Measurements from ENCODE around the gene OBSL1. TPM values are rescaled to one million over a fixed set of nuclear protein-coding genes. Genes with fewer than 3 reads are reported as not detected.

OBSL1 gene
- 66.2 TPM for total RNA-seq (ENCODE audit: insufficient read depth, low replicate concordance)

DNA sequence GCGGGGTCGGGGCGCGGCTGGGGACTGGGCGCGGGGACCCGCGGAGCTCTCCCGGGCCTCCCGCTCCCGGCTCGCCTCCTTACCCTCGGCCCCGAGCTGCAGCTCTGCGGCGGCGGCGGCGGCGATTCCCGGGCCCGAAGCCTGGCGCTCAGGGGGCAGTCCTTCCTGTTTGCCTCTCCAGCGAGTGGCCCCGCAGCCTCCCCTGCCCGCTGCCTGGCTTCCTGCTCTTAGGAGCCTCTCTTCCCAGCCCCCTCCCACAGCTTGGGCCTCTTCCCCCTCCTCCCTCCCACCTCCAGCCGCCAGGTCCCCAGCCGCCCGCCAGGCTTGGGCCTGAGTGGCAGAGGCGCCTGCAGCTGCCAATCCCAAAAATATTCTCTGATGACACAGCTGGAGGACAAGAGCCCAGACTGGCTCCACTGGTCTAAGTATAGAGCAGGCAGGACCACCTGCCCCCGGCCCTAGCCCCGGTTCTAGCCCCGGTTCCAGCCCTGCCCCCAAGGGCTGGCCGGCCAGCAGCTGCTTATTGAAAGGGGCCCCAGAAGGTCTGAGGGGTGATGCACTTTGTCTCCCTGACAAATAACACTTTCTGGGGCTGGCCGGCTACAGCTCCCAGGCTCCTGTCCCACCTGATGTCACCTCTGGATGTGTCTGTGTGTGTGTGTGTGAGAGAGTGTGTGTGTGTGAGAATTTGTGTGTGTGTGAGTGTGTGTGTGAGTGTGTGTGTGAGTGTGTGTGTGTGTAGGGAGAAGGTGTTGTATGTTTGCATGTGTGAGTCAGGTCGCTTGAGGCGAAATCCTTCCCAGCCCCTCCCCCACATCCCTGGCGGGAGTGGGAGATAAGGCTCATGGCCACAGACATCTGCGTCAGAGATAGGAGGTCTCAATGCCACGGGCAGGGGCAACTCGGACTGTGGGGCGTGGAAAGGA lies at the start of gene OBSL1:
TSS of gene OBSL1 (minus strand) at position 229 of the 926 bp plus-strand sequence. CDS start 307 bp downstream, outside the sequence.
- peak; percentile 93 for DNase-seq (ENCODE audit: low spot score)

DNA sequence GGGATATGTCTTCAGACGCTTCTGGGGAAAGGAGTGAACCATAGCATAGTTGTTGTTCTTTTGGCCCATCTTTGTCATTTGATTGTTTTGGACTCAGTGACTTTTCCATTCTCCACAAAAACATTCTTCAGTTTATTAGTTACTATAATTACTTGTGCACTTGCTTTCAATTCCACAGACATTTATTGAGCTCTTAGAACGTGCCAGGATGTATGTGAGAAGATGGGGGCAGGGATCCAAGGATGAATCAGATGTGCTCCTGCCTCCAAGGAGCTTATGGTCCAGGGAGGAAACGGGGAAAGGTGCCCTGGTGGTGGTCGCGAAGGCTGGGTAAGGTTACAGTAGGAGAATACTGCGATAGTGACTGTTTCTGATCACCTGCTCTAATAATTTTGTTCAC lies 49.2 kb upstream of the OBSL1 start:
- DNase-seq (ENCODE audit: low spot score), result no peak

- DNase-seq (ENCODE audit: low spot score), result no peak
Measured at GRCh38 chr2:219619235-219619634, 47.9 kb upstream of the OBSL1 start.

- DNase-seq (ENCODE audit: low spot score), result no peak
Measured at GRCh38 chr2:219618733-219619122, 47.4 kb upstream of the OBSL1 start.

- DNase-seq (ENCODE audit: low spot score), result no peak
Measured at GRCh38 chr2:219616550-219616949, 45.2 kb upstream of the OBSL1 start.

DNA sequence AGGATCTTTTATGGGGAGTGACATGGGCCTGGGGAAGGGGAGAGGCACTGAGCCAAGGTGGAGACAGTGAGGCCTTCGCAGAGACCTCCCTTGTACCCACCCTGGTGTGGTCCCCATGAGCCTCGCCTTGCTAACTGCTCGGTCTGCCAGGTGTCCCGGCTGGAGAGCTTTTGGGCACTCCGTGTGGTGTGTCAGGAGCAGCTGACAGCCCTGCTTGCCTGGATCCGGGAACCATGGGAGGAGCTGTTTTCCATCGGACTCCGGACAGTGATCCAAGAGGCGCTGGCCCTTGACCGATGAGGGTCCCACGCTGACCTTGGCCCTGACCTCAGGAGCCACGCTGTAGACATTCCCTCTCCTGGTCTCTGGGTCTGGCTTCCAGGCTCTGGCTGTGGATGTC lies 44.6 kb upstream of the OBSL1 start:
- DNase-seq (ENCODE audit: low spot score), result no peak

DNA sequence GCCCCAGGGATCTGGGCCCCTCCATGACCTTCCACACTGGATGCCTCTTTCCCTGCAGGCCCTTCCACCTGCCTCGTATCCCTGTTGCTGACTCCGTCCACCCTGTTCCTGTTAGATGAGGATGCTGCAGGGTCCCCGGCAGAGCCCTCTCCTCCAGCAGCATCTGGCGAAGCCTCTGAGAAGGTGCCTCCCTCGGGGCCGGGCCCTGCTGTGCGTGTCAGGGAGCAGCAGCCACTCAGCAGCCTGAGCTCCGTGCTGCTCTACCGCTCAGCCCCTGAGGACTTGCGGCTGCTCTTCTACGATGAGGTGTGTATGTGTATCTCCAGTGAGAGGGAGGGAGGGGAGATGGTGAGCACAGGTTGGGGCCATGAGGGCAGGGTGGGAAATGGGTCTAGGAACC lies 43.7 kb upstream of the OBSL1 start:
- DNase-seq (ENCODE audit: low spot score), result no peak

DNA sequence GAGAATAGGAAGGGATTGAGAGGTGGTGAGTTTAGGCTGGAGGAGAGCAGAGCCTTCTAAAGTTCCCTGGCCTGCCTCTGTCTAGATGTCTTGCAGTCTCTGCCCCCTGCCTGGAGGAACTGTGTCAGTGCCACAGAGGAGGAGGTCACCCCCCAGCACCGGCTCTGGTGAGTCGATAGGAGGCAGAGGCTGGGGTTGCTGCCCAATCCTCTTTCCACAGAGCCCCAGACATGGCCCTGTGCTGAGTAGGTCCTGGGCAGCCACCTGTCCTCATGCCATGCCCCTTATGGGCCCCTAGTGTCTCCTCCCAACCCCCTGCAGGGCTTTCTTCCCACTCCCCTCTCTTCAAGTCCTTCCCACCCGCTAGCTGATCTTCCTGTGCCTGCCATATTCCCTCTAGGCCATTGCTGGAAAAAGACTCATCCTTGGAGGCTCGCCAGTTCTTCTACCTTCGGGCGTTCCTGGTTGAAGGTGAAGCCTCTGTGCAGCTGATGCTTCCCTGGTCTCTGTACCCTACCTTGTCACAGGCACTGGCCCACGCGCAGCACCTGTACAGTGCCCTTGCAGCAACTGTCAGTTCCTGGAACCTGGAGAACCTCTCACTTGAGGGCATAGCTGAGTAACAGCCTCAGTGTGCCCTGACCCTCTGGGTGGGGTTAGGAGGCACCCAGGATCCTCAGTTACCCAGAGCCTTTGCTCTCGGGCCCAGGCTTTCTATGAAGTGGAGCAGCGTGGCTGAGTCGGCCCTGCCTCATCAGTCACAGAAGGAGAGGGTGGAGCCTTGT lies 42.9 kb upstream of the OBSL1 start:
- DNase-seq (ENCODE audit: low spot score), result no peak

GRCh38 chr2:219613461-219614070 lies 42.2 kb upstream of the OBSL1 start:
- DNase-seq (ENCODE audit: low spot score), result no peak

DNA sequence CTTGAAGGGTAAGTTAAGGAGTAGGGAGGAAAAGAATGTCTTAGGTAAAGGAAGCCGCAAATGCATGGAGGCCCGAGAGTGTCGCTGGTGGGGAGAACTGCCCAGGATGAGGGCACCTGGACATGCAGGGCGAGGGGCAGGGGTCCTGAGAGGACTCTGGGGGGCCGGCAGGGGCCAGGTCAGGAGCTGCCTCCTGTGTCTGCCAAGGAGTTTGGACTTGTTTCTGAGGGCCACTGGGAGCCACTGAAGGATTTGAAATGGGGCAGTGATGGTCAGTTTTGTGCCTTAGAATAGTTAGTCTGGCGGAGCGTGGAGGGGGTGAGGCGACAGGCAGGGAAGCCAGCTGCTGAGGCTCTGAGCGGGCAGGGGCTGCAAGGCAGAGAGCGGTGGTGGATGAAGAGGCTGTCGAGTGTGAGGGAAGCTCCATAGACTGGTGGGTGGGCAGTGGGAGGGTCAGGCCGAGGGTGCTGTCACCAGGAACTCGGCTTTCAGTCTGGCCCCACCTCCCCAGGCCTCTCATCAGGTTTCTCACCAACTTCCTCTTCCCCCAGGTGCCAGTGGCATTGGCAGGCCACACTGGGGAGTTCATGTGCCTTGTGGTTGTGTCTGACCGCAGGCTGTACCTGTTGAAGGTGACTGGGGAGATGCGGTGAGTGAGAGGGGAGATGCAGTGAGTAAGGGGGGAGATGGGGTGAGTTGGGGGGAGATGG lies 41.4 kb upstream of the OBSL1 start:
- no peak for DNase-seq (ENCODE audit: low spot score)

DNA sequence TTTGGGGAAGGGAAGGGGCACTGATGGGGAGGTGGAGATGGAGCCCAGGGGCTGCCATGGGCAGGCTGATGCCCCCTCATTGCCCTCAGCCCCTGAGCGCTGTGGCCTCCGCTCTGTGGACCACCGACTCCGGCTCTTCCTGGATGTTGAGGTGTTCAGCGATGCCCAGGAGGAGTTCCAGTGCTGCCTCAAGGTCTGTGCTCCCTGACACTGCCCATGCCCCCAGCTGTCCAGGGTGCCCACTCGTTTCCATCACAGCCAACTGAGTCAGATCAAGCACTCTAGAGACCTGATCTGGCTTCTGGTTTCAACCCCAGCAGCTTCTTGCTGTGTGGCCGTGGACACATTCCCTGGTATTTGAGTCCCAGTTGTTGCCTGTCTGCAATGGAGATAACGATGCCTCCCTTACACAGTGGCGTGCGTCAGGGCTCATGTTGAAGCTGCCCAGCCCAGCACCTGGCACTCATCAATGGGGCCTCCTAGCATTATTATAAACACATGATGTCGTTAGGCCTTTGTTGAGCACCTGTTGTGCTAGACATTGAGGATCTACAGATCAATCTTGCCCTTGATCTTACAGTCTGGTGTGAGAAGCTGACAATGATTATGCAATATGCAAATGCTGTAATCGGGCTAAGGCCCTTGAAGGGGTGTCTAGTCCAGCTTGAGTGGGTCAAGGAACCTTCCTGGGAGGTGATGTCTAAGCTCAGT lies 40.7 kb upstream of the OBSL1 start:
- DNase-seq (ENCODE audit: low spot score), result no peak

GRCh38 chr2:219611306-219611705 lies 40.0 kb upstream of the OBSL1 start:
- no peak for DNase-seq (ENCODE audit: low spot score)

DNA sequence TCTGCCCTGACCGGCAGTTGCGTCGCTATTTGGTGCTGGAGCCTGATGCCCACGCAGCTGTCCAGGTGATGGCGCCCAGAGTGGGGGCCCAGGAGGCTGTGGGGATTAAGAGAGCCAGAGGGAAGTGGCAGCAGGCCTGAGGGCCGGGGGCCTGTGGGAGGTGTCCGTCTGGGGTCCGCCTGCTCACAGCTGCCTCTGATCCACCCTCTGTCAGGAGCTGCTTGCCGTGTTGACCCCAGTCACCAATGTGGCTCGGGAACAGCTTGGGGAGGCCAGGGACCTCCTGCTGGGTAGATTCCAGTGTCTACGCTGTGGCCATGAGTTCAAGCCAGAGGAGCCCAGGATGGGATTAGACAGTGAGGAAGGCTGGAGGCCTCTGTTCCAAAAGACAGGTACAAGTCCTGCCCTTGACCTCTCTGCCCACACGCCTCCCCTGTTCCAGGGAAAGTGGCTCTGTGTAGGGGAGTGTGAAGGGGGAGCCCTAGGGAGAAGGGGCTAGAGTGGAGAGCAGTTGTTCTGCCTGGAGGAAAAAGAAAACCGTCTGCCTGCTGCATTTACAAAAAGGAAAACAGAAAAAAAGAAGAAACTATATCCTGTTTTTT lies 37.9 kb upstream of the OBSL1 start:
- no peak for DNase-seq (ENCODE audit: low spot score)

- no peak for DNase-seq (ENCODE audit: low spot score)
Measured at GRCh38 chr2:219608399-219608964, 37.1 kb upstream of the OBSL1 start.

- no peak for DNase-seq (ENCODE audit: low spot score)
Measured at GRCh38 chr2:219607931-219608330, 36.6 kb upstream of the OBSL1 start.

GRCh38 chr2:219605607-219605954 lies 34.2 kb upstream of the OBSL1 start:
- DNase-seq (ENCODE audit: low spot score), result no peak

DNA sequence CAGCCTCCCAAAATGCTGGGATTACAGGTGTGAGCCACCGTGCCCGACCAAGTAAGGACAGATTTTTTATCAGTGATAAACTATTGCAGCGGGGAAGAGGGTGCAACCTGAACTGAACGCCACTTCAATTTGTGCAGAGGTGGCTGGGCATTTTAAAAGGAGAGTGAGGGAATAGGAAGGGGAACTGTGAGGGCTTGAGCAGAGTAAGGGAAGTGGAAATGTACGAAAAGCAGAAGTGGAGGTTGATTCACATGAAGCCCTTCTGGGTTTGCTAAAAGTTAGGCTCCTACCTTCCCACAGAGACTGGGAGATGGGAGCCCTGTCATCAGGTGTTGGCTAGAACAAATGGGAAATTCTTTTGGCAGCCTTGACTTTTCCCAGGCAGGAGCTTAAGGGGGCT lies 32.4 kb upstream of the OBSL1 start:
- DNase-seq (ENCODE audit: low spot score), result no peak

DNA sequence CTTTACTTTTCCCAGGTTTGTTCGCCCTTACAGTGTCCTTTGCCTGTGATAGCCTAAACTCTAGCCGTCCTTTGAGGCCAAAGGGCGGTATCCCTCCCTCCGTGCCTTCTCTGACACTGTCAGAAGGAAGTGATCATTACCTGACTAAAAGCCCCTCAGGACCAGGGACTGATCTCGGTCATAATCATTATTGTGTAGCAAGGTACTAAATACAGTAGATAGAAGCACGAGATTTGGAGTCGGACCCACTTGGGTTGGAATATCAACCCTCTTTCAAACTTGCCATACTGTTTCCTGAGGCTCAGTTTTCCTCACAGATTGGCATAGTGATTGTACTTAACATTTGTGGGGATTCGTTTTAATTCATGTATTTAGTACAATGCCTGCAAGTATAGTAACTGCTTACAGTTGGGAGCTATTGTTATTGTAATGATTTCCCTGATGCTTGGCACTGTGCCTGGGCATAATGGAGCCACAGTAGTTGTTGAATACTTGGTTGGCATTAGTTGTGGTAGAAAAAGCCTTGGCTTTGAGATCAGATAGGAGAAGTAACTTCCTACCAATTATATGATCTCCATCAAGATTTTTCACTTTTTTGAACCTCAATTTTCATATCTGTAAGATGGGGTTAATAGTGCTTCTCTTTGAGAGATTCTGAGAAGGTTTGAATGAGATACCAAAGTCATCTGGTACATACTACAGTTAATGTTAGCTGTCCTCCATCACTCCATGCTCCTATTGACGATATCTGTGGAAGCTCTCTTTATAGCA lies 27.2 kb upstream of the OBSL1 start:
- DNase-seq (ENCODE audit: low spot score), result no peak

GRCh38 chr2:219597552-219598307 lies 26.4 kb upstream of the OBSL1 start, which contains the start of gene STK11IP:
TSS of gene STK11IP (plus strand) at chr2:219597857. CDS start at chr2:219598120, 263 bp downstream.
- DNase-seq (ENCODE audit: low spot score), result peak; percentile 99
